Stimulated activated effector memory CD8-positive, alpha-beta T cell treated with anti-CD3 and anti-CD28 coated beads, Interleukin-12 subunit alpha, Interleukin-12 subunit beta, amount 100 ng/mL, for 72 hours (primary cell): ENCODE data around the gene CENPQ.
"Not testable (repeated sequence)": the region's sequence is repeated elsewhere in the genome, so short reads cannot be mapped to it uniquely, and the experiment has no call there.

ENCODE experiments used
- ATAC-seq: fragments of 150-1000 bp; cut with Tn5 transposase; 2 replicates; pipeline ENCODE4 v1.10.0; 2021
- DNase-seq, 2 donors: peaks; one replicate each; pipeline ENCODE4 v3.0.0; 2021 to 2022; ENCODE audit warnings: low spot score in 2 of 2
- H3K27ac Mint-ChIP-seq: one replicate; pipeline ENCODE4 v1.8.0; 2022; ENCODE audit warnings: mild to moderate bottlenecking, mixed read lengths
- H3K36me3 Mint-ChIP-seq: one replicate; pipeline ENCODE4 v1.8.0; 2022; ENCODE audit warnings: mild to moderate bottlenecking, mixed read lengths
- H3K4me1 Mint-ChIP-seq: one replicate; pipeline ENCODE4 v1.8.0; 2022; ENCODE audit warnings: mixed read lengths
- H3K4me3 Mint-ChIP-seq: one replicate; pipeline ENCODE4 v1.8.0; 2022; ENCODE audit warnings: mild to moderate bottlenecking, mixed read lengths
- H3K9me3 Mint-ChIP-seq: one replicate; pipeline ENCODE4 v1.8.0; 2022; ENCODE audit warnings: mixed read lengths

Gene CENPQ

GRCh38 chr6:49479308-49479970 lies 16.3 kb downstream of the CENPQ start:
- Mint-ChIP-seq H3K36me3 (peaks cover 13% of the 10 kb centered on the region), H3K4me3 (no peak overlapping the region), H3K9me3 (no peaks in the 10 kb centered on the region), H3K4me1 (no peaks in the 10 kb centered on the region), H3K27ac (no peak overlapping the region)
- ATAC-seq: no peak
- no peak for DNase-seq

DNA sequence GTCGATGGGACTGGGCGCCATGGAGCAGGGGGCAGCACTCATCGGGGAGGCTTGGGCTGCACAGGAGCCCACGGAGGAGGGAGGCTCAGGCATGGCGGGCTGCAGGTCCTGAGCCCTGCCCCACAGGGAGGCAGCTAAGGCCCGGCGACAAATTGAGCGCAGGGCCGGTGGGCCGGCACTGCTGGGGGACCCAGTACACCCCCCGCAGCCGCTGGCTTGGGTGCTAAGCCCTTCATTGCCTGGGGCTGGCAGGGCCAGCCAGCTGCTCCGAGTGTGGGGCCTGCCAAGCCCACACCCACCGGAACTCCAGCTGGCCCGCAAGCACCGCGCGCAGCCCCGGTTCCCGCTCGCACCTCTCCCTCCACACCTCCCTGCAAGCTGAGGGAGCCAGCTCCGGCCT lies 18.7 kb downstream of the CENPQ start:
- H3K4me1 Mint-ChIP-seq, H3K36me3 Mint-ChIP-seq, DNase-seq, ATAC-seq, H3K4me3 Mint-ChIP-seq, H3K27ac Mint-ChIP-seq, H3K9me3 Mint-ChIP-seq: not testable (repeated sequence)

GRCh38 chr6:49483380-49483779 lies 20.2 kb downstream of the CENPQ start:
- peaks cover 13% of the 10 kb centered on the region for H3K36me3 Mint-ChIP-seq
- not testable (repeated sequence) for H3K4me1 Mint-ChIP-seq, H3K9me3 Mint-ChIP-seq, ATAC-seq, DNase-seq, H3K4me3 Mint-ChIP-seq, H3K27ac Mint-ChIP-seq

- H3K4me1 Mint-ChIP-seq: no peaks in the 10 kb centered on the region
- no peak for DNase-seq
- no peak for ATAC-seq
- no peaks in the 10 kb centered on the region for H3K9me3 Mint-ChIP-seq
- no peak overlapping the region for H3K4me3 Mint-ChIP-seq
- H3K36me3 Mint-ChIP-seq: peaks cover 46% of the 10 kb centered on the region
- H3K27ac Mint-ChIP-seq: no peak overlapping the region
Measured at GRCh38 chr6:49490633-49491032, 27.5 kb downstream of the CENPQ start.

- ATAC-seq (no peak), DNase-seq (no peak)
- H3K9me3 Mint-ChIP-seq: no peaks in the 10 kb centered on the region
- no peaks in the 10 kb centered on the region for H3K4me1 Mint-ChIP-seq
- H3K4me3 Mint-ChIP-seq: no peak overlapping the region
- H3K27ac Mint-ChIP-seq: no peak overlapping the region
- H3K36me3 Mint-ChIP-seq: peaks cover 10% of the 10 kb centered on the region
Measured at GRCh38 chr6:49497304-49497703, 34.1 kb downstream of the CENPQ start.

- Mint-ChIP-seq H3K27ac (no peak overlapping the region), H3K9me3 (no peaks in the 10 kb centered on the region)
Measured at GRCh38 chr6:49499126-49499525, 36.0 kb downstream of the CENPQ start.

DNA sequence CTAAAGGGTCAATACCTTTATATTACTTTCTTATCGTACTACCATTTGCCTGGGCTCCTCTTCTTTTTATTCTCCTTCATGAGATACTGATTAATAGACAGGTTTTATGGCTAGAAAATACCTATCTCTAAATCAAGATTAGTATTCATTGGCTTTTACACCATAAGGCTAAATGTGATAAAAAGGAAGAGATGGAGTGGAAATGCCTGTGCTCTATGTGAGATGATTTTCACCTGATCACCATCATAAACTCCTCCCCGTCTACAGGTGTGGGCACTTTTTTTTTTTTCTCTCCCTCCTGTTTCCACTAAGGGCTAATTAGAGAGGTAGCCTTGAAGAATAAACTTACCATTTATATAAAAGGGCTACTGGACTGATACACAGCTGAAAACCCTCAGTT lies 36.5 kb downstream of the CENPQ start, which contains the start of gene GLYATL3:
TSS of gene GLYATL3 (plus strand) at position 301 of the 400 bp plus-strand sequence. CDS start 12,068 bp downstream, outside the sequence.
- ATAC-seq: no peak
- no peaks in the 10 kb centered on the region for H3K4me1 Mint-ChIP-seq
- no peaks in the 10 kb centered on the region for H3K36me3 Mint-ChIP-seq
- no peak within 1 kb of the TSS for H3K4me3 Mint-ChIP-seq
- H3K27ac Mint-ChIP-seq: no peak within 1 kb of the TSS
- DNase-seq: no peak
- H3K9me3 Mint-ChIP-seq: no peaks in the 10 kb centered on the region

More at GRCh38 chr6:49499126-49499525, 36.0 kb downstream of the CENPQ start:
- Mint-ChIP-seq H3K36me3 (no peaks in the 10 kb centered on the region), H3K4me1 (no peaks in the 10 kb centered on the region), H3K4me3 (no peak overlapping the region)
- no peak for ATAC-seq
- no peak for DNase-seq

DNA sequence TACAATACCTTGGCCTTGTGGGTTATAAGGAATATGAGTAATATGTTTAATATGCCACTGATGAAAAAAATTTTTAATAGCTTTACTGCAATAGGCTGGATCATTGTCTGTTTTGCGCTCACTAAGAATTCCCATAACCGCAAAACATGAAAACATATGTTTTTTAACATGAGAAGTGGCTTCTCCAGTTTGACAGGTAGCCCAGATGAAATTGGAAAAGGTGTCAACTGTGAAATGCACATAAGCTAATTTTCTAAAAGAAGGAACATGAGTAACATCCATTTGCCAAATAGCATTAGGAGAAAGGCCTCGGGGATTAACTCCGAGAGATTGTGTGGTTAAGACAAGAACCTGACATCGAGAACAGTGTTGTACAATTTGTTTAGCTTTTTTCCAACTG lies 41.5 kb downstream of the CENPQ start:
- no peak for ATAC-seq
- DNase-seq: no peak
- no peaks in the 10 kb centered on the region for H3K4me1 Mint-ChIP-seq
- no peak overlapping the region for H3K4me3 Mint-ChIP-seq
- no peak overlapping the region for H3K27ac Mint-ChIP-seq
- no peaks in the 10 kb centered on the region for H3K9me3 Mint-ChIP-seq
- H3K36me3 Mint-ChIP-seq: no peaks in the 10 kb centered on the region

DNA sequence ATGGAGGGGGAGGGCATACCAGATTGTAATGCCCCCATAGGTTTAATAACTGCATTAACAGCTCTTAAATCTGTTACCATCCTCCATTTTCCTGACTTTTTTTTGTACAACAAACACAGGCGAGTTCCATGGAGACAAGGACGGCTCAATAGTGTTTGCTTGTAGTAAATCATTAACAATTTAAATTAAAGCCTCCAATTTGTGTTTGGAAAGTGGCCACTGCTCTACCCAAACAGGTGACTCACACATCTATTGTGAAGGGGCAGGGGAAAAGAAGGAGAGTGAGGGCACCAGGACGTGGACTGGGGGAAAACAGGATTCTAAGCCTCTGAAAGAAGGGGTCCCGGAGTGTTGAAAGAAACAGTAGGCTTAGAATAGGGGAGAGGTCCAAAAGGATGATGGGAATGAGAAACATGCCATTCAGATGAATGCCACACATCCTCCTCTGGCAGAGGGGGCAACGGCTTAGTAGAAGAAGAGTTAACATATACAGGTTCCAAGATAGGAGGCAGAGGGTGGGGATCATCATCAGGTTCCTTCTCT lies 43.5 kb downstream of the CENPQ start:
- Mint-ChIP-seq H3K27ac (no peak overlapping the region), H3K4me1 (no peaks in the 10 kb centered on the region), H3K9me3 (no peaks in the 10 kb centered on the region), H3K4me3 (no peak overlapping the region), H3K36me3 (no peaks in the 10 kb centered on the region)
- DNase-seq (no peak), ATAC-seq (no peak)

GRCh38 chr6:49509342-49509741 lies 46.2 kb downstream of the CENPQ start:
- H3K36me3 Mint-ChIP-seq: no peaks in the 10 kb centered on the region
- H3K9me3 Mint-ChIP-seq: no peaks in the 10 kb centered on the region
- H3K4me3 Mint-ChIP-seq: no peak overlapping the region

GRCh38 chr6:49513153-49513989 lies 50.2 kb downstream of the CENPQ start:
- ATAC-seq (no peak), DNase-seq (no peak)
- no peak overlapping the region for H3K27ac Mint-ChIP-seq
- no peak overlapping the region for H3K4me3 Mint-ChIP-seq
- no peaks in the 10 kb centered on the region for H3K4me1 Mint-ChIP-seq
- H3K36me3 Mint-ChIP-seq: no peaks in the 10 kb centered on the region
- H3K9me3 Mint-ChIP-seq: no peaks in the 10 kb centered on the region

More at GRCh38 chr6:49509342-49509741, 46.2 kb downstream of the CENPQ start:
- Mint-ChIP-seq H3K4me1 (no peaks in the 10 kb centered on the region), H3K27ac (no peak overlapping the region)
- DNase-seq: no peak
- no peak for ATAC-seq

GRCh38 chr6:49514571-49515484 lies 51.7 kb downstream of the CENPQ start:
- H3K4me1 Mint-ChIP-seq: no peaks in the 10 kb centered on the region
- no peaks in the 10 kb centered on the region for H3K9me3 Mint-ChIP-seq
- DNase-seq (no peak), ATAC-seq (no peak)
- no peak overlapping the region for H3K27ac Mint-ChIP-seq
- no peaks in the 10 kb centered on the region for H3K36me3 Mint-ChIP-seq
- no peak overlapping the region for H3K4me3 Mint-ChIP-seq

GRCh38 chr6:49515485-49516146 lies 52.4 kb downstream of the CENPQ start:
- Mint-ChIP-seq H3K9me3 (no peaks in the 10 kb centered on the region), H3K36me3 (no peaks in the 10 kb centered on the region), H3K4me3 (no peak overlapping the region), H3K4me1 (no peaks in the 10 kb centered on the region), H3K27ac (no peak overlapping the region)
- ATAC-seq (no peak), DNase-seq (no peak)

GRCh38 chr6:49516147-49516505 lies 53.0 kb downstream of the CENPQ start:
- no peak overlapping the region for H3K4me3 Mint-ChIP-seq
- no peak for DNase-seq
- no peak overlapping the region for H3K27ac Mint-ChIP-seq
- H3K36me3 Mint-ChIP-seq: no peaks in the 10 kb centered on the region
- no peak for ATAC-seq
- no peaks in the 10 kb centered on the region for H3K4me1 Mint-ChIP-seq
- no peaks in the 10 kb centered on the region for H3K9me3 Mint-ChIP-seq

DNA sequence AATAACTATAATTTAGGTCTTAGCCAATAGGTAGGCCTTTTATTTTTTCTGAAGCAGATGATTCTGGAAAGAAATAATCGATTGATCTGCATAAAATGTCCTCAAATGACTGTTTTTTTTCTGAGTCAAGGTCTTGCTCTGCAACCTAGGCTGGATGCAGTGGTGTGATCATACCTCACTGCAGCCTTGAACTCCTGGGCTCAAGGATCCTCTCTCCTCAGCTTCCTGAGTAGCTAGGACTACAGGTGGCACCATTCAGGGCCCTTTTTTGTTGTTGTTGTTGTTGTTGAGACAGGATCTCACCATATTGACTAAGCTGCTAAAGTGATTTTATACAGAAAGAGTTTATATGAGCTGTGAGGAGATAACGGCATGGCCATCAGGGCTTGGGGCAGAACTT lies 54.7 kb downstream of the CENPQ start:
- no peak for DNase-seq
- no peak overlapping the region for H3K27ac Mint-ChIP-seq
- no peaks in the 10 kb centered on the region for H3K9me3 Mint-ChIP-seq
- ATAC-seq: no peak
- H3K36me3 Mint-ChIP-seq: no peaks in the 10 kb centered on the region
- H3K4me3 Mint-ChIP-seq: no peak overlapping the region
- no peaks in the 10 kb centered on the region for H3K4me1 Mint-ChIP-seq
